GM19468 (cell line): Measurements from ENCODE around the gene PRKCA.
"Not testable (repeated sequence)": the region's sequence is repeated elsewhere in the genome, so short reads cannot be mapped to it uniquely, and the experiment has no call there.

Experiments used
- ATAC-seq: cut with Tn5 transposase; IDR thresholded peaks from one replicate; pipeline ENCODE4 v1.9.1; 2021; ENCODE audit warnings: mild to moderate bottlenecking, moderate library complexity, moderate number of reproducible peaks; ENCODE audit not compliant: unreplicated experiment; ENCODE audit errors: extremely low read depth

PRKCA gene

GRCh38 chr17:66285149-66285548 is 17.3 kb upstream of the PRKCA start:
- ATAC-seq, result no peak

GRCh38 chr17:66287911-66288310 is 14.5 kb upstream of the PRKCA start:
- no peak for ATAC-seq

- ATAC-seq, result no peak
Measured at GRCh38 chr17:66290101-66290722, 12.2 kb upstream of the PRKCA start.

GRCh38 chr17:66292353-66292752 is 10.1 kb upstream of the PRKCA start:
- ATAC-seq, result no peak

GRCh38 chr17:66296289-66296725 is 6.1 kb upstream of the PRKCA start:
- no peak for ATAC-seq

- not testable (repeated sequence) for ATAC-seq
Measured at GRCh38 chr17:66297443-66297842, 5.0 kb upstream of the PRKCA start.

GRCh38 chr17:66299711-66300110 is 2.7 kb upstream of the PRKCA start:
- no peak for ATAC-seq

GRCh38 chr17:66300956-66301355 is 1.5 kb upstream of the PRKCA start:
- no peak for ATAC-seq

- no peak for ATAC-seq
Measured at GRCh38 chr17:66301367-66301863, 998 bp upstream of the PRKCA start.

- no peak for ATAC-seq
Measured at GRCh38 chr17:66302761-66303626, 581 bp downstream of the PRKCA start.

GRCh38 chr17:66304304-66305174 is 2.1 kb downstream of the PRKCA start:
- no peak for ATAC-seq

- ATAC-seq, result no peak
Measured at GRCh38 chr17:66306446-66306845, 4.0 kb downstream of the PRKCA start.

GRCh38 chr17:66307257-66307656 is 4.8 kb downstream of the PRKCA start:
- ATAC-seq, result no peak

GRCh38 chr17:66308856-66309255 is 6.4 kb downstream of the PRKCA start:
- no peak for ATAC-seq

GRCh38 chr17:66309793-66310192 is 7.4 kb downstream of the PRKCA start:
- ATAC-seq, result no peak

- no peak for ATAC-seq
Measured at GRCh38 chr17:66310528-66311148, 8.2 kb downstream of the PRKCA start.

GRCh38 chr17:66312912-66313311 is 10.5 kb downstream of the PRKCA start:
- ATAC-seq, result no peak

- no peak for ATAC-seq
Measured at GRCh38 chr17:66313325-66313724, 10.9 kb downstream of the PRKCA start.

- no peak for ATAC-seq
Measured at GRCh38 chr17:66313995-66314659, 11.7 kb downstream of the PRKCA start.

- no peak for ATAC-seq
Measured at GRCh38 chr17:66317629-66318028, 15.2 kb downstream of the PRKCA start.
